Tibial artery (tissue), 4 donors: ENCODE data around the gene CDPF1.

Experiments used
- DNase-seq, 2 donors: peaks; one replicate each; pipeline ENCODE4 v3.0.0-alpha.2; 2019
- H3K27ac ChIP-seq, 2 donors: fragments of 200-600 bp; sonication (generic) in 1 of 2; 1 replicate in 1 of 2; 2 replicates in 1 of 2; pipeline ENCODE4 v1.5.1; 2018 to 2019; ENCODE audit warnings: mild to moderate bottlenecking in 1 of 2
- H3K27me3 ChIP-seq, 2 donors: fragments of 200-600 bp; sonication (generic) in 1 of 2; one replicate each; pipeline versions ENCODE4 v1.5.1 to v1.6.0; 2016 to 2019
- H3K36me3 ChIP-seq, 3 donors: fragments of 200-600 bp; sonication (generic) in 2 of 3; one replicate each; pipeline ENCODE4 v1.5.1; 2016 to 2019; ENCODE audit warnings: mild to moderate bottlenecking in 2 of 3
- H3K4me1 ChIP-seq, 4 donors: fragments of 200-600 bp; sonication (generic) in 2 of 4; 1 replicate in 3 of 4; 2 replicates in 1 of 4; pipeline ENCODE4 v1.5.1; 2016 to 2019
- H3K4me3 ChIP-seq, 2 donors: fragments of 200-600 bp; sonication (generic) in 1 of 2; 1 replicate in 1 of 2; 2 replicates in 1 of 2; pipeline ENCODE4 v1.5.1; 2018 to 2019; ENCODE audit warnings: mild to moderate bottlenecking in 2 of 2
- H3K9me3 ChIP-seq, 3 donors: fragments of 200-600 bp; sonication (generic) in 1 of 3; one replicate each; pipeline ENCODE4 v1.5.1; 2016 to 2019
- CTCF ChIP-seq, 2 experiments: fragments of 200-600 bp in 1 of 2; fragments of 450-650 bp in 1 of 2; IDR thresholded peaks; one replicate each; pipeline ENCODE4 v1.5.1; 2017 to 2019; ENCODE audit warnings: antibody characterized with exemption in 2 of 2, mild to moderate bottlenecking in 1 of 2, moderate library complexity in 1 of 2
- intact Hi-C: fragments of 100-400 bp; cut with DNase I; formaldehyde crosslinking; loops from one replicate; pipeline ENCODE4 v1.15.0; 2023; ENCODE audit warnings: low total_unique reads

The CDPF1 gene

DNA sequence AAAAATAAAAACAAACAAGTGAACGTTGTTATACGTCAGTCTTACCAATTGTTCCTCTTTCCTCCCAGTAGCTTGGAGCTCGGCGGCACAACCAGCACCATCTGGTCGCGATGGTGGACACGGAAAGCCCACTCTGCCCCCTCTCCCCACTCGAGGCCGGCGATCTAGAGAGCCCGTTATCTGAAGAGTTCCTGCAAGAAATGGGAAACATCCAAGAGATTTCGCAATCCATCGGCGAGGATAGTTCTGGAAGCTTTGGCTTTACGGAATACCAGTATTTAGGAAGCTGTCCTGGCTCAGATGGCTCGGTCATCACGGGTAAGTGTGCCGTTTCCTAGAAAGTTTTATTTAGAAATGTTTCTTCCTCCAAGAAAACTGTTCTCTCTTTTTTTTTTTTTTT is 51.8 kb downstream of the CDPF1 start:
- intact Hi-C loops = no loop called here
- H3K27ac ChIP-seq = no peak overlapping the region
- H3K9me3 ChIP-seq = no peaks in the 10 kb centered on the region
- peaks cover 16 to 43% (median 22%) of the 10 kb centered on the region in 3 donors for H3K36me3 ChIP-seq
- H3K27me3 ChIP-seq = no peaks in the 10 kb centered on the region
- TF ChIP-seq CTCF (IDR thresholded peaks at IDR 0.05) = no peak
- no peak for DNase-seq
- H3K4me3 ChIP-seq = no peak overlapping the region
- H3K4me1 ChIP-seq = no peaks in the 10 kb centered on the region

DNA sequence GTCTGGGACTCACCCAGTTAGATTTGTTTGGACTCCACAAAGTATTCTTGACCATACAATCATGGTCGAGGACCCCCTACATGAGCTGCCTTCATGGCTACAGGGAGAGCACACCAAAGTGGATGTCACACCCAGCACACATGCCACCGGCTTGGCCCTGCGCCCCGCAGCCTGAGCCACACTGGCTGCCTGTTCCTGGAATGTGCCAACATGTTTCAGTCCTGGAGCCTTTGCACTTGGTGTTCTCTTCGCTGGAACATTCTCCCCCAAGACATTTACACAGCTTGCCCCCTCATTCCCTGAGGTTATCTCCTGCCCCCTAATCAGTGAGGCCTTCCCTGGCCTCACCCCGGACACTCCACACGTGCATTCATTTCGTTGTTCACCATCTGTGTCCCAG is 53.8 kb downstream of the CDPF1 start:
- no peaks in the 10 kb centered on the region for H3K27me3 ChIP-seq
- intact Hi-C loops = no loop called here
- no peaks in the 10 kb centered on the region for H3K4me1 ChIP-seq
- H3K4me3 ChIP-seq = no peak overlapping the region
- no peak overlapping the region for H3K27ac ChIP-seq
- no peak for DNase-seq
- peaks cover 16 to 36% (median 26%) of the 10 kb centered on the region in 3 donors for H3K36me3 ChIP-seq
- no peak for TF ChIP-seq CTCF (IDR thresholded peaks at IDR 0.05)
- H3K9me3 ChIP-seq = no peaks in the 10 kb centered on the region

DNA sequence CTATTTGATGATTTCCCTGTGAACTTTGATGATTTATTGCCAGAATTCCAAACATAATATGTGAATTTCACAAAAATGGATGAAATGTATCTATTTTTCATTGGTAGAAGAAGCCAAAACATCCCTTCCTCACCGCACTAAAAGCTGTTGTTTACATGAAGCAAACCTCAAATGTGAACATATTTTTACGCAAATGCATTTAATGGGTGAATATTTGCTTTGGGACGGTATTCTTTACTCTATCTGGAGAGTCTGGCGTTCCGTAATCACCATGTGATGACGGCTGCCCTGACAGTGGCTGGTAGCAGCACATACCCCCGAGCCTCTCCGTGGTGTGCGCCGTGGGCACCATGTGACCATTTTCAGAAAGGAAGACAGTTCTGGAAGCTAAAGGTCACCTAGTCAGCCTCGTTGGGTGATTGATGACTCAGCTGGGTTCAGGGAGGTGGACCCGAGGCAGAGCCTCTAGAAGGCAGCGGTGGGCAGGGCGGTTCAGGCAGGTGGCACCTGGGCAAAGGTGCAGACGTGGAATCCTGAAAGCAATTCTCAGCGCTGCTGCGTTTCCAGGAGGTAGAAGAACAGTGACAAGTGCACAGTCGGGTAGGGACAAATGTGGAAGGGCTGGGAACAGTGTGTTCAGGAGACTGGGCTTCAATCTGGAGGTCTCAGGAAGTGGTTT is 54.5 kb downstream of the CDPF1 start:
- H3K27ac ChIP-seq = no peak overlapping the region
- intact Hi-C loops = no loop called here

More for the DNA sequence above, 54.5 kb downstream of the CDPF1 start:
- no peak for TF ChIP-seq CTCF (IDR thresholded peaks at IDR 0.05)
- DNase-seq = no peak
- Histone ChIP-seq H3K4me3 (no peak overlapping the region), H3K4me1 (no peaks in the 10 kb centered on the region), H3K27me3 (no peaks in the 10 kb centered on the region), H3K9me3 (no peaks in the 10 kb centered on the region), H3K36me3 (peaks cover 16 to 30% (median 25%) of the 10 kb centered on the region in 3 donors)
